IMR-90 (cell line): ENCODE data around the gene KIF13A.

Source experiments
- CTCF ChIP-seq: conservative IDR thresholded peaks from 2 replicates; pipeline ENCODE4 v1.5.1; 2012; ENCODE audit warnings: mild to moderate bottlenecking, low read depth, low read length, improper control_type of control experiment
- FOS ChIP-seq: fragments of 150-350 bp; IDR thresholded peaks from 2 replicates; pipeline ENCODE4 v1.6.1; 2016; ENCODE audit warnings: low read depth, low read length
- MAZ ChIP-seq: IDR thresholded peaks from 2 replicates; pipeline ENCODE4 v1.6.1; 2012; ENCODE audit warnings: low read depth, mild to moderate bottlenecking, low read length, improper control_type of control experiment, moderate library complexity, borderline replicate concordance
- POLR2A ChIP-seq: IDR thresholded peaks from 2 replicates; pipeline ENCODE4 v1.6.1; 2012; ENCODE audit warnings: mild to moderate bottlenecking, low read depth, low read length
- RCOR1 ChIP-seq: IDR thresholded peaks from 2 replicates; pipeline ENCODE4 v1.6.1; 2012; ENCODE audit warnings: mild to moderate bottlenecking, low read length, improper control_type of control experiment; ENCODE audit not compliant: insufficient replicate concordance
- RFX5 ChIP-seq: IDR thresholded peaks from 2 replicates; pipeline ENCODE4 v1.8.0; 2012; ENCODE audit warnings: low read depth, mild to moderate bottlenecking, low read length, moderate library complexity
- SMC3 ChIP-seq: fragments of 150-350 bp; IDR thresholded peaks from 2 replicates; pipeline ENCODE4 v1.6.1; 2016; ENCODE audit warnings: low read depth, mild to moderate bottlenecking, antibody characterized with exemption, low read length, moderate library complexity
- USF2 ChIP-seq: fragments of 150-350 bp; IDR thresholded peaks from 2 replicates; pipeline ENCODE4 v1.6.1; 2017; ENCODE audit warnings: mild to moderate bottlenecking, antibody characterized with exemption, low read length, low read depth

DNA sequence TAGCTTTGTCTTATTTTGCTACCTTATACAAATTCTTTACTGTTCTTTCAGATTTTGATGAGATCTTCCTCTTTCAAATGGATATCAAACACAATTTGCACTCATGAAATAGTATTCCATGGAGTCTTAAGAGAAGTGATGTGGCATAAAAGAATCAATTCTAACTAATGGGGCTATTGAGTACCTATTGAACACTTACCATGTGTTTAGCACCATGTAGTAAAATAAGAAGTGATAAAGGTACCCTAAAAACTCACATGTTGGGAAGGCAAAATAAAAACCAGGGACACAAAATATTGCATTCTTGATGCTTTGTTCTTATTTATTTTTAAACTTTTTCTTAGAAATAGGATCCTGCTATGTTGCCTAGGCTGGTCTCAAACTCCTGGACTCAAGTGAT, 56.2 kb downstream of the KIF13A start:
- no peak for TF ChIP-seq POLR2A
- no peak for TF ChIP-seq USF2
- TF ChIP-seq CTCF: no peak
- no peak for TF ChIP-seq MAZ
- no peak for TF ChIP-seq RFX5
- no peak for TF ChIP-seq FOS
- TF ChIP-seq RCOR1: no peak
- TF ChIP-seq SMC3: no peak
